GM19463 (cell line): Measurements from ENCODE around the gene TOX3.

Experiments used
- ATAC-seq: cut with Tn5 transposase; IDR thresholded peaks from one replicate; pipeline ENCODE4 v1.9.1; 2021; ENCODE audit warnings: mild to moderate bottlenecking, moderate library complexity; ENCODE audit not compliant: unreplicated experiment

The TOX3 gene

GRCh38 chr16:52538511-52538910 lies 8.4 kb downstream of the TOX3 start:
- ATAC-seq: no peak

- no peak for ATAC-seq
Measured at GRCh38 chr16:52537516-52537915, 9.4 kb downstream of the TOX3 start.

GRCh38 chr16:52535076-52535475 lies 11.9 kb downstream of the TOX3 start:
- ATAC-seq: no peak

DNA sequence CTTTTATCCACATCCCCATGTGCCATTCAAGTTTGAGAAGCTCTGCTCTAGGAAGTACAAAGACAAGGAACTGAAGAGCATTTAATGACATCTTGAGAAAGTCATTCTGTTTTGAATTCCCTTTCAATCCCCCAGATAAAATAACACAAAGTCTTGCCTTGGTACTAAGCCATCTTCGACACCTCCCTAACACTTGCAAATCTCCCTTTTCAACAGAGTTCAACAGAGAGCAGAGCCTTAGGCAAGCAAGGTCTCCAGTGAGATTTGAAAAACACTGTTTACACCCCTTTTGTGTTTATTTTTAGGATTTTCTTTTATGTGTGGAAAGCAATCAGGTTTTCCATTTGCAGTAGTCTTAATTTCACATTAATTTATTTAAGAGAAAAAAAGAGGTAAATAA lies 13.6 kb downstream of the TOX3 start:
- no peak for ATAC-seq

- no peak for ATAC-seq
Measured at GRCh38 chr16:52532384-52532783, 14.6 kb downstream of the TOX3 start.

DNA sequence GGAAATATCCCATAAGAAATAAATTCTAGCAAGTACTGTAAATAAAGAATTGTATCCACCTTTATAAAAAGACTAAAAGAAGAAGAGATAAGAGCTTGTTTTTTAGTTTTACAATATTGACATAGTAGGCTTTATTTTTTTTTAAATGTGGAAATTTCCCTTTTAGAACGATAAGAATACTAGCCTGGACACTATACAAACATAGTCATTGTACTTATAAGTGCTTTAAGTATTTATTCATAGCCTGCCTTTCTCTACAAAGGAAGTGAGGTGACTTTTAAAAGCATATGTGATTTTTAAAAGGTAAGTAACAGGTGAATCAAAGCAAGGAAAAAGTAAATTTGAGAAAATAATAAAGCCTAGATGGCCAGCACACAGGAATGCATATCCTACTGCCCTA lies 17.7 kb downstream of the TOX3 start:
- ATAC-seq: no peak

DNA sequence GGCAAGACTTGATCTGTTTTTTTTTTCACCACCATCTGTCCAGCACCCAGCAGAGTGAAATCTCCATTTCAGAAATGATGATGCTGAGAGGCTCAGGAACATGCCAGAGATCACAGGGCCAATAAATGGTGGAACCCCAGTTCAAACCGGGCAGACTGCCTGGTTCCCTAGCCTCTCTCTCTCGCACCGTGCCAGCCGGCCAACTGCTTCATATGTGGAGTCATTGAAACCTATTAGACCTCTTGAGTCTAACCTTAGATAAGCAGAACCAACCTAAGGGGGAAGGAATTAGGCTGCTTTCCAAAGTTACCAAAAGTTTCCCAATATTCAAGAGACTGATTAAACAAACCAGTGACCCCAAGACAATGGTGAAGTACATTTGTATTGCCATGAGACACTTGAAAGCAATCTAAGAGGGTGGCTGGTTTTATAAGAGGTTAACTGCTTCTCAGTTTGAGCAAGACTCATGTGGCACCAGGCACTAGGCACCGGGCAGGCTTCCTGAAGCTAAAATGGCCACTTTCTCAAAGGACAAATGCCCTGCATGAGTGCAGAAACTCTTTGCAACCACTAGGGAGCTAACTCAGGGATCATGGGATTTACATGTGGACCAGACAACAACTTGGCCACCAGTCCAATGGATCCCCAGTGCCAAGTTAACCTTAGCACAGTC lies 18.4 kb downstream of the TOX3 start:
- no peak for ATAC-seq

GRCh38 chr16:52526830-52527229 lies 20.1 kb downstream of the TOX3 start:
- no peak for ATAC-seq

DNA sequence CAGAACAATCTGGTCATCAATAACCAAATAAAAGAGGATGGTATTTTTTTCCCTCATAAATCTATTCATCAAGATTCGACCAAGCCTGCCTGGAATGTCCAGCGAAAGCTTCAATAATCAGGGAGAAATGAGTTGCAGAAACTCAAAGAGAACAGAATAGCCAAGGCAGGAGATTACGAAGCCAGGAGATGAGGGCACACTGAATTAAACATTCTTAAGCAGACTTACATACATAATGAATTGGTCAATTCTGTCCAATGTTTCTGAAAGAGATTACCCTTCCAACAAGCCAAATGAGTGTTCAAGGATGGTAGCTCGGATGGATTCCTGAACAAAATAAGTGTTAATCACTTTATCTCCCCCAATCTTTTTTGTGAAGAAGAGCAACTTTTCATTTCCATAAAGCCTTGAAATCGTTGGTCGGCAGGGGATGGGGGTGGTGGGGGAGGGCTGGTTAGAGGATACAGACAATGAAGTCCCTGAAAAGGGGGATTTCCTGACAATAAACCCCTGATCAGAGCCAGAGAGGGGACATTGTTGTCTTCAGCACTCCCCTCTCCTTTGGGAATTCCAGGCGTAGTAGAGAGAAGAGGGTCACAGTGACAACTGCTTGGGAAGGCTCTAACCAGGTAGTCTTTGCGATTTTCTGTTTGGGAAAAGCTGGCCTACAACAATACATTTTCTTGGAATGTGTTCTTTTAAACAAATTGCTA lies 20.7 kb downstream of the TOX3 start:
- ATAC-seq: no peak

- ATAC-seq: no peak
Measured at GRCh38 chr16:52521570-52521969, 25.4 kb downstream of the TOX3 start.

DNA sequence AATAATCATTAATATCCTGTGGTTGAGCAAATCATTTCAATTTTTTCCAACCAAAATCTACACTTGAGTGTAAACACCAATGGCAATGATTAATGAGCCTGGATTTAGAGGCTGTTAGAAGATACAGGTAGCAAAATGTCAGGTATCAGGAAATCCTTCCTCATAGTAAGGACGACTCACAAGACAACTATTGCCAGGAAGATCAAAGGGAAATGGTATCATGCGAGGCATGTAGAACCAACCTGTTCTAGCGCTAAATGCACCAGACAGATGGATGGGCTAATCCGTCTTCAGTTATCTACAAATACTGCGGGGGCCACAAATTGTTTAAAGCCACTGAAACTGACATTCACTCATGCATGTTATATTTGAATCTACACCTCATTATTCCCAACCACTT lies 28.1 kb downstream of the TOX3 start:
- ATAC-seq: no peak

GRCh38 chr16:52515068-52515671 lies 31.8 kb downstream of the TOX3 start:
- ATAC-seq: no peak

GRCh38 chr16:52512297-52512987 lies 34.5 kb downstream of the TOX3 start:
- no peak for ATAC-seq

DNA sequence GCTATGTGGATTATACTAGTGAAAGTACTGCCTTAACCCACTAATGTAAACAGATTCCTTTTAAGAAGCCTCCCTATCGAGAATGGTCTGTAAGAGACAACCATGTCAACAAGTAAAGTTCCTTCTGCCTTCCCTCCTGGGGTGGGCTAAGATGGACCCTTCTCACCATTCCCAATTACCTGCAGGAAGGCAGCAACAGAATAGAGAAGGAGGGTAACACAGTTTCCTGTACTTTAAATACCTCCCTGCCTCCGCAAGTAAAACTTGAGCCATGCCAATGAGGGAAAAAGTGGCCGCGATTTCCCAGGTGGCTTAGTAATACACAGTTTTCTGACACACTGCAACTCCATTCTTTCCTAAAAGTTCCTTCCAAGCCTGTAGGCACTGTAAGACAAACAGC lies 45.2 kb downstream of the TOX3 start:
- no peak for ATAC-seq

DNA sequence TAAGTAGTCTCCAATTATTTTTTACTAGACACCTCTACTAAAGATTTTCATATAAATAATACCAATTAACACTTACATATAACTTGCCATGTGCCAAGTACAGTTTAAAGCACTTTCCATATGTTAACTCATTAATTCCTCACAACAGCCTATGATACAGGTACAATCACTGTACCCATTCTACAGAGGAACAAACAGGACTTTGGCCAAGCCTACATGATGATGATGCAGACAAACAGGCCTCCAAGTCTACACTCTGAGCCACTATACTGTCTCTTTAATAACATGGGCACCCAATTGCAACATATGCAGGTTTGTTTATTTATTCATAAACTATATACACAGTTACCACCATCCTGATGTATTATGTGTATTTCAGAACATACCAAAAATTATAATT lies 46.0 kb downstream of the TOX3 start:
- no peak for ATAC-seq

DNA sequence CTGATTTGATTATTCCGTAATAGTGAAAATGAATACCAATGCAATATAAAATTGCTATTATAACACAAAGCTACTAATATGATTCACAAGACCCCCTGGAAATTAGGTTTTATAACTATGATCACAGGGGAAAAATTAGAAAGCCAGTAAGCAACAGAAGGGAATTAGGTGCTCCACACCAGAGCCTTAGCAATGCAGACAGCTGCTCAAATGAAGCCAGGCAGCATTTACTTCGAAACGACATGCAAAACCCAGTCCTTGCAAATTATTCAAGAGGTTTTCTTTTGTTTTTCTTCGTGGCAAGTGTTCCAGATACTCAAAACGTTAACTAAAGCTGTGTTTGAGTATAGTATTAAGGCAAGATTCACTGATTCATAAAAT lies 47.9 kb downstream of the TOX3 start:
- no peak for ATAC-seq

DNA sequence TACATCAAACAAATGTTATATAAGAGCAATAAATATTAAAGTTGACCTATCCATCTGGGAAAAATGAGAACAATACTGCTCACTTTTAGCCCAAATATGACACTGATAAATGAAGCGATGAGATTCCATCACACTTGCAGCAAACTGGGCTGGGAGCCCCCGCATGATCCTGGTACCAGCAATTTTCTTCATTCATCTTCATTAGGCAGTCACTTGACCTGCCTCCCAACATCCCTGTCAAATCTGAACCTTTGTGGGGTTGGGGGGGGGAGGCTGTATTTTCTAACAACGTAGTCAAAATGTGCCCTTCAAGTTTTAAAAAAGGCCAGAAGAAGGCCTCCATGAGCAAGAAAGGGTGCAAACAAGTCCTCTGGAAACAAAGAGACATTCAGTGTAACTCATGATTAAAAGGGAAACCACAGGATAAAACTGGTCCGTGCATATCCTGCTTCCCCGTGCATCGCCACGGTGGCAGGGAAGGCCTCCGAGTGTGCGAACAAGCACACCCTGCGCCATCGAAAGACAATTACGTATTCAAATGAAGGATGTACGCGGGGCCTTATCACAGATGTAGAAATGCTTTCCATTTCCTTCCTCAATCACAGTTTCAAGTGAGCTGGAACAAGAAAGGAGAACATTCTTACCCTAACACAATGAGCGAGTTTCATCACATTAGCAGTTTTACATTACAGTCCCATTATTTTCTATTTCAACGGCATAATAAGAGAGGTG lies 48.4 kb downstream of the TOX3 start:
- no peak for ATAC-seq

DNA sequence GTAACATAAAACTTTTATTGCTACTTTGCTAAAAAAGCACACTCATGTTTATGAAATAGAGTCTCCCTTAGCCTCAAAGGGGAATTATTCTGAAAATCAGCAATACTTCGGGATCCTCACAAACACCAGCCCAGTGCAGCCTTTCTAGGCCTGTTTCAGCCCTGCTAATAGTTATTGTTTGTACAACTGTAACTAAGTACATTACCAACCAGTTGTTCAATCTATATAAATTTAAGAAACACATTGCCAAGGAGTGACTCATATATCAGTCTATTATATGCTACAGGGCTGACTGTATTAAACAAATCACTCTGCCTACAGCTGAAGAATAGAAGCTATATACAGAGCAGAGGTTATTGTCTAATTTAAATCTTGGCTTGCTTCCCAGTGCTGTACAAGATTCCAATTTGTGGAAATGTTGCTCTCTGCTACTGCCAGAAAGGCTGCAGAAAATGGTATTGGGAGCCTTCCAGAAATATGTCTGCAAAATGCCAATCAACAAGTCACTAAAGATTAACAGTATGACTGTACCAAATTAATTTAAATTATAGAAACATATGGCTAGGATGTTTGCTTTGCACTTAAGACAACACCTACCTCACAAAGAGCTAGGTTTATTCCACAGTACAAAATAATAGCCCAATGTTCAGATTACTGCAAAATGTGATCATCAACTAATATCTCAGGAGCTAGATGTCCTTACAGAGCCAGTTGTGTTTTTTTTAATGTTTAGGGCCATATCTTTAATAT lies 49.7 kb downstream of the TOX3 start:
- ATAC-seq: no peak

GRCh38 chr16:52496051-52496876 lies 50.7 kb downstream of the TOX3 start:
- no peak for ATAC-seq

- no peak for ATAC-seq
Measured at GRCh38 chr16:52494621-52495020, 52.3 kb downstream of the TOX3 start.
